ENCODE data around the gene RGS10.
A peak's percentile ranks its signal among the peaks of the same experiment; 100 is the strongest.

The RGS10 gene

DNA sequence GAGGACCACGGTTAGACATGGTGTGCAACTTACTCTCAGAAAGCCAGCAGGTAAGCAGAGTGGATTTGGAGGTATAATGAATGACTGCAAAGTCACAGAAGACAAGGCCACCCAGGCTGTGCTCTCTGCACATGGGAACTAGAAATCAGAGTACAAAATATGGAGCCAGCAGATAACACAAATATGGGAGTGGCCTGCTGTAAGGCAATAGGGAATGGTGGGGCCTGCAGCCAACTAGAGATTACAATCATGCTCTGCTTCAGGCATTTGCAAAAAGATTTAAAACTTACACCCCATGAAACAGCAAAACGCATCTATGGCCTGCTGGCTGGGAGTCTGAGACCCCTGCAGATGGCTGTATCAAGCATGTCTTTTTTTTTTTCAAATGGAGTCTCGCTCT lies 47.0 kb downstream of the RGS10 start:
- no peak for DNase-seq

DNA sequence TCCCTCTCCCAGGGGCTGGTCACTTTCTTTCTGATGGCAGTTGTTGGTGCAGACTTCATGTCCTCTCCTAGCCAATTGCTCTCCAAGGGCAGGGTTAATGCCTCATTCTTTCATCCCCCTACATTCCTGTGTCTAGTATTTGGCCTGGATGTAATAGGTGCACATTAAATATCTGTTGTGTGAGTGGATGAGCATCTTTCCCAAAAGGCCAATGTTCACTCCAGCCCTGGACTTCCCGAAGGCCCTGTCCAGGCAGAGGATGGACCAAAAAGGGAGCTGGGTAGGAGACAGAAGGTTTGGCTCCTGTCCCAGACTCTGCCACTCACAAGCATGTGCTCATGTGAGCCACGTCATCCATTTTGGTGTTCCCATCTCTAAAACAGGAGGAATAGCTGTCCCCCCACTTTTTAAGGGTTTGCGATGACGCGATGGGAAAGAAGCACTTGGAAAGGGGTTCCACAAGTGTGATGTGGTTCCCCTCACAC lies 47.5 kb downstream of the RGS10 start:
- no peak for DNase-seq

DNA sequence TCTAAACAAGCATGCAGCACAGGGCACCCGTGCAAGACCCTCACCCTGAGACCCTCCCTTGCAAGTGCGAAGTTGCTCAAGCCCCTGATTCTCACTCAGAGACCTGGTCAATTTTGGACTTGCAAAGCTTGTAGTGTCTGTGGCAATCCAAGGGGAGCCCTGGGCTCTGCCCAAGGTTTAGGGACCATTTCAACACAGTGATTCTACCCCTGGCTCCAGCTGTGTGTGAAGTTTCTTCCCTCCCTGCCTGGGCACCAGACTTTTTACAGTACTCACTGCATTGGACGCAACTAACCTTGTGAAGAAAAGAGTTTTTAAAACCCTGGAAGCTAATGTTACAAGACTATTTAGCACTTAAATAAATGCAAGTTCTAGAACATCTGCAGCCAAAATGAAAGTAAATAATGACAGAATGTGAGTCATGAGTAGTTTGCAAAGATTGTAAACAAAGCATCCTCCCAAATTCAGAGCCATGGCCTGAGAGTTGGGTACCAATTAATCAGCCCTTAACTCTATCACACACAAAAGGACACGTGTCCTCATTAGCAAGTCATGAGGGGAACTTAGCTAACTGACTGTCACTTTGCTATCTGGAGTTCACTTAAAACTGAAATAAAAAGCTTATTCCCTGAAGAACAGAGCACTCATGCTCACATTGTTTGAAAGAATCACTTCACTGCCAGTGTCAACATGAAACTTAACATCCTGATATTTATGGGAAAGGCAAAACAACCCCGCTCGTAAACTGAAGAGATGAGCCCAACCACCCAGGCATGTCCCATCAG lies 48.1 kb downstream of the RGS10 start:
- DNase-seq: no peak

DNA sequence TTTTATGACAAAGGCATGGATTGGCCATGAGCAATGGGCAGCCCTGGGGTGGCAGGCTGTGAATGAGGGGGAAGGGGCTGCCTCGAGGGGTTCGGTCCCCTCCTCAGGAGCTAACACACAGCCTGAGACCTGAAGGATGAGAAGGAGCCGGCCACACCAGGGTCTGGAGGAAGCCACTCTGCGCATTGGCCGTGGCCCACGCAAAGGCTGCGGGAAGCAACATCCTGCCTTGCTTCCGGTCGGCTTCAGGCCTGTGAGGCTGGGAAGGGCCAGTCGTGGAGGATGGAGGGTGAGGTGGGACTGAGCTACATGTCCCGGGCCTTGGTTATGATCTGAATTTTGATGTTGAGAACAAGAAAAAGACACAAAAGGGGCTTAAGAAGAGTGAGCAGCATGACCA lies 49.4 kb downstream of the RGS10 start:
- DNase-seq: no peak

DNA sequence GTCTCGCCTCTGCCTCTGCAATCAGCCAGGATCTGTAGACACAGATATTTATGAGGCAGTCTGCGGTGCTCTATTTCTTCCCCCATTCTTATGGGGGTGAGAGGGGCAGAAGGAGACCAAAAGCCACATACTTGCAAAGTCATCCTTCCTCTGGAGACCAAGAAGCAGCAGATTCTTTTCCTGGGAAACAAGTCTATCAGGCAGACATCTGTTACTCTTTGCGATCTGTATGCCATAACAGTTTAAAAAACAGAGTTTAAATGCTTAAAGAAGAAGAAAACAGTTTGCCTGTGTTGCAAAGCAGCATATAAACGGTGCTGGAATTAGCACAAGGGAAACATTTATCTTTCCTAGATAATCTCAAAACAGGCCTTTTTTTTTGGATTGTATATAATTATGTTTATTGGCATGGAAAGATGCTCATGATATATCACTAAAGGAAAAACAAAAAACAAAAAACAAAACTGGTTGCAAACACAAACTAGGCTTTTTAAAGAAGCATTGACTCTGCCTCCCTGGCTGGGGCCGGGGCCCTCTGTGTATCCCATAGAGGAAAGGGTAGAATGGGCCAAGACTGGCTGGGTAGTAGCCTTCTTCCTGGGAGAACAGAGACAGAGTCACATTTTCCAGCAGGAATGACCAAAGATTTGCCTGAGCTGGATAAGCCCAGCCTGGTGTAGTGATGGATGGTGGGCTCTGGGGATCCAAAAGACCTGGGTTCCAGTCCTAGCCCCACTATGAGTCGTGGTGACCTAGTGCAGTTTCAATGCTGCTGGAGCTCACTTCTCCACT lies 50.4 kb downstream of the RGS10 start:
- no peak for DNase-seq

DNA sequence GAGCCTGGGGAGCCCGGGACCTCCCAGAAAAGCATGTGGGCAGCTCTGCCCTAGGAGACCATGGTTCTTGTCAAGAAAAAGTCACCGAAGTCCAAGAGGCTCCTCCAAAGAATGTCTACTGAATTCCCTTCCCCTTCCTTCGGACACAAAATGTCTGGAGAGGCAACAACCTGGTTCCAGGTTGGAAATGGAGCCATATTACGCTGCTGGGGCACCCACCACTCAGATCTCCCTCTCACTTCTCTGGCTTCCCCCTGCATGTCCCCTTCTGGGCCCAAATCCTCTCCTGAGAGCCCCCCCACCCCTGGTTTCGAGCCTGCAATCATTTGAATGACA lies 52.6 kb downstream of the RGS10 start:
- no peak for DNase-seq

DNA sequence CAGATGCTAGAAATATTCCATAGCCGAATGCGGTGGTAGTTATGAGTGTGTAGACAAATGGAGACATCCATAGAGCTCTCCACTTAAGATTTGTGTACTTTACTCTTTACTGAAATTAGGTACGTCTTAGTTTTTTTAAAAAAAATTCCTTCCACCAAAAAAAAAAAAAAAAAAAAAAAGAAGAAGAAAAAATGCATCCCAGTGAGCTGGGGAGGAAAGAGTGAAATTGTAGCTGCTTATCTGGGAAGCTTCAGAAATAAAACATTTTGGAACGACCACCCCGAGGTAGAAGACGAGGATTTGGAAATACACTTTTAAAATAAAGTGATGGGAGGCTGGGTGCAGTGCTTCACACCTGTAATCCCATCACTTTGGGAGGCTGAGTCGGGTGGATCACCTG lies 53.8 kb downstream of the RGS10 start:
- DNase-seq: no peak

DNA sequence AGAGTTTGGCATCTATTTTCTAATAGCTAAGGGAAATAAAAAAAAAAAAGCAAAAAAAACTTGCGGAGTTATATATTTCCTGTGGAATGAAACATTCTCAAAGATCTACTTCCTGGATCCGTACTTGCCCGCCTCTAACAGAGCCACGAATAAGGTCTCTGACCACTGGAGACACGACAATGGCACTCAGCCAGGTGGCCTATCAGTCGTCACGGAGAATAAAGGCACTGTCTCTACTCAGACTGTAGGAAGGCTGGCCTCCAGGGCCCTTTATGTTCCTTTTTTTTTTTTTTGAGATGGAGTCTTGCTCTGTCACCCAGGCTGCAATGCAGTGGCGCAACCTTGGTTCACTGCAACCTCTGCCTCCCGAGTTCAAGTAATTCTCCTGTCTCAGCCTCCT lies 58.7 kb downstream of the RGS10 start:
- DNase-seq: no peak

DNA sequence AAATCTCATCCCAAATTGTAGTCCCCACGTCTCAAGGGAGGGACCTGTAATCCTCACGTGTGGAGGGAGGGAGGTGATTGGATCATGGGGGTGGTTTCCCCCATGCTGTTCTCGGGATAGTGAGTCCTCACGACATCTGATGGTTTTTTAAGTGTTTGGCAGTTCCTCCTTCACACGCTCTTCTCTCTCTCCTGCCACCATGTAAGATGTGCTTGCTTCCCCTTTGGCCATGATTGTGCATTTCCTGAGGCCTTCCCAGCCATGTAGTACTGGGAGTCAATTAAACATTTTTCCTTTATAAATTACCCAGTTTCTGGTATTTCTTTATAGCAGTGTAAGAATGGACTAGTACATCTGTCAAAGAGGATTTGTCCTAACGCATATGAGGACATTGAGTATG lies 59.5 kb downstream of the RGS10 start:
- DNase-seq: no peak

DNA sequence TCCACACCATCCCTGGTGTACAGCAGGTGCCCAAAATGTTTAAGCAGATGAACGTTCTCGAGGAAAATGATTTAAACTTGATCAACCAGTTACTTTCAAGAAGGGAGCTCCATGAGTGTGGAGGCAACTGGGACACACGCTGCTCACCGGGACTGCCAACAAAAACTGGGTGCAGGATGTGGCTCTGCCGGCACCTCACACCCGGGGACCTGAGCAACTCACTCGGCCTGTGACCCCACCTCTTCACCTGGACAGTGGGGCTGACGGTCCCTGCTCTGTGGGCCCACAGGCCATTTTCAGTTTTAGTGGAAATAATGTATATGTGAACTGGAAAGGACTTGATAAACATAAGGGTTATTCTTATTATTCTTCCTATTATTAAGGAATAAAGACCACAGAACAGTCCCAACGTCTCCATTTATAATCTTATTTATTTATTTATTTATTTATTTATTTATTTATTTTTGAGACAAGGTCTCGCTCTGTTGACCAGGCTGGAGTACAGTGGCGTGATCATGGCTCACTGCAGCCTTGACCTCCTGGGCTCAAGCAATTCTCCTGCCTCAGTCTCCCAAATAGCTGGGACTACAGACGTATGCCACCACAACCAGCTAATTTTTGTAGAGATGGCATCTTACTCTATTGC lies 60.6 kb downstream of the RGS10 start:
- DNase-seq: no peak

DNA sequence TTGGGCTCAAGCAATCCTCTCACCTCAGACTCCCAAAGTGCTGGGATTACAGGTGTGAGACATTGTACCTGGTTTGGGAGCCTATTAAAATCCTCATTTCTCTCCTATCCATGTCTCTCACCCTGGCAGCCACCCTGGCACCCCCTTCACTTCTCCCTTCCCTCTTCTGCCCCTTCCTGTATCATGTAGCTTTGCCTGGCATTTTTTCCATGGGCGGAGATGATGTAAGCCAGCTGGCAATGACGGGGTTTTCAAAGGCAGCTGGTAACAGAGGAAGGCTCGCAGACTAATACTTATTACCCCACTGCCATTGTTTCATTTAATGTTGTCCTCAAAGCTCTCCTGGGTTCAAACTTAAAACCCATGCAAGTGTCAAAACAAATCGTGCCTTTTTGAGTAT lies 61.9 kb downstream of the RGS10 start:
- DNase-seq: no peak

DNA sequence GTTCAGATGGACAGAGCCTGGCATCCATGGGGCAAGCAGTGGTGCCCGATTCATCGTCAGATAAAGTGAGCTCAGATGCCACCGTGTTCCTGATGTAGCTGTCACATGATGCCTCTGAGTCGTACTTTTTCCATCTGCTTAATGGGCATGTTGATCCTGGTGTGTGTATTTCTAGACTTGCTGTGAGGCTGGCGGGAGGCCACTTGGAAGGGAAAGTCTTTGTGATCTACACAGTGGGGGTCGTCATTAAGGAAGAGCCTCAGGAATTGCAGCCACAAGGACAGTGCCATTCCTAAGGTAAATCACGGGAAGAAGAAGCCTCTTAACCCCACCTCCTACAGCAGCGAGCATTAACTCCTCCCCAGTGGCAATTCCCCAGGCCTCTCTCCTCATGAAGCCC lies 63.0 kb downstream of the RGS10 start:
- no peak for DNase-seq

DNA sequence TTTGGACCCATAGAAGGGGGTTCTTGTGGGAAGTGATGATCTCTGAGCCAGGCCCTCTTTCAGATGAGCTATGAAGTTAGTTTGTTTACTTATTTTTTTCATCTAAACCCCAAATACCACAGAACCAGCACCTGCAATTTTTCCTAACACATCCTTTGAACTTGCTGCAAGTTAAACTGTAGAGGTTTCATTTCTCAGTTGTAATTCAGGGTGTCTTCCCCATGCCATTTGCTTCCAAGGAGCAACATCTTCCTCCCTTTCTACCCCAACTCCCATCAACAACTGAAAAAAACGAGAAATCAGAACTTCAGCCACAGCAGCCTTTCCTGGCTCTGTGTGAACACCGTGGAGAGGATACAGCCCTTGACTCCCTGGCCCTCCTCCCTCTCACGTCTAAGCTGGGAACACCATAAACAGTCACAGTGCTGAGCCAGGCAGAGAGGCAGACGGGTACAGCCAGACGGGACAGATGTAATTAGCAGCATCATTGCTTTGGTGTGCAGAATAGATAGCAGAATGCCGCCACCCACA lies 63.6 kb downstream of the RGS10 start:
- DNase-seq: no peak

DNA sequence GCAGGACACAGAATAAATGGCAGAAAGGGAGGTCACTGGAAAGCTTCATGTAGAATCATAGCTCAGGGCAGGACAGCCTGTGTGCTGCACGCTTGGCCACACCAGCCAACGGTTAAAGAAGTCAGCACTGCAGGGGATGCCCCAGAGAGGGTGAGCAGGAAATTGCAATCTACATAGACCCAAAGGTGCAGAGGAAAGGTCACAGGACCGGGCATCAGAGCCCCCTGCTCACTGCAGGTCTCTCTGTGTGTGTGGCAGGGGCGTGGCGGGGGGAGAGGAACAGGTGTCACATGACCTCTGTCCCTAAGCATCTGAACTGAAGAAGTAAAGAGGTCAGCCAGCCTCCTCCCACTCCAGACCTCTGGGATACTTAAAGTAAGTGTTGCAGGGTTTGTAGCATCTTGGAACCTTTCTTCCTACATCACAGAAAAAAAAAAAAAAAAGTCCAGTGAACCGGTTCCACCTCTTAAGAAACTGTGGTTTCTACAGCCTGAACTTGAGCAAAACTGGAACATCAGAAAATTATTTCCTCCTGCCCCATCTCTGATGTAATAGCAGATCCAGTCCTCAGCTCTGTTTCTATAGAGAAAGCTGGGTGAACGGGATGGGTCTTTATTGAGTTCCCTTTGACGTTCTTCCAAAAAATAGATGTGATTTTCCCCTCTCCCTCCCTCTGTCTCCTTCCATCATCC lies 64.3 kb downstream of the RGS10 start:
- peak; percentile 18 to 33 for DNase-seq

DNA sequence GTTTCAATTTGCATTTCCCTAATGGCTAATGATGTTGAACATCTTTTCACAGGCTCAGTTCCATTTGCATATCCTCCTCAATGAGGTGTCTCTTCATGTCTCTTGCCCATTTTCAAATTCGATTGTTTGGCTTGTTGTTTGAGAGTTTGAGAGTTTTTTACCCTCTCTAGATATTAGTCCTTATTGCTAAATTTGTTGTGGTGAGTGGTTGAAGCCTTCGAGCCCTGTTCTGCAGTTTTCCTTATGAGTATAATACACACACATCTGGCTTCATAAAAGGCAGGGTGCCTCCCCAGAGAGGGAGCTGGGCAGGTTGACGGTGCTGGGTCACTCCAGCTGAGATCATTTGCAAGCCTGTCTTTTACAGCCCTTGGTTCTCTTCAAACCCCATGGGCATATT lies 65.1 kb downstream of the RGS10 start:
- no peak for DNase-seq

DNA sequence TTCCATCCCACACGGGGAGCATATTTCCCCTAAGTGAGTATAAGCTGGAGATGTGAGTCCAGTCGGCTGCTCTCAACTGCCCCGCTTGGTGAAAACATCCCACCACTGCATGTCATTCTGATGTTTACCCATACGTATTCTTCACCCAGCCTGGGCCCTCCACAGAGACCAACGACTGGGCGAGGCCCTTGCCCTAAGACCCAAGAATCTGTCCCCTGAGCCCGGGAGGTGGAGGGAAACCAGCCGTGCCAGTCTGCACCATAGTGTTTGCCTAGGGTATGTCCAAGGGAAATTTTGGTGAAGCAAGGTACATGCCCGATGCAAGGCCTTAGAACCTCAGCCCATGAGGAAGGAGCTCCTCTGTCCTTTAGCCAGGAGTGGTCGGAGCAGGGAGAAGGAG lies 67.9 kb downstream of the RGS10 start:
- no peak for DNase-seq

DNA sequence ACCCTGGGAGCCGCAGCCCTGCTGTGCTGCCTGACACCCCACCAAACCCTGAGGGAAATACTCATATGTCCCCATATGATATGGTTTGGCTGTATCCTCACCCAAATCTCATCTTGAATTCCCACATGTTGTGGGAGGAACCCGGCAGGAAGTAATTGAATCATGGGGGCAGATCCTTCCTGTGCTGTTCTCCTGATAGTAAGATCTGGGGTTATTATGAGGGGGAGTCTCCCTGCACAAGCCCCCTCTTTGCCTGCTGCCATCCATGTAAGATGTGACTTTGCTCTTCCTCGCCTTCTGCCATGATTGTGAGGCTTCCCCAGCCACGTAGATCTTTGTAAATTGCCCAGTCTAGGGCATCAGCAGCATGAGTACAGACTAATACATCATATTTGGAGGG lies 68.7 kb downstream of the RGS10 start:
- DNase-seq: no peak

DNA sequence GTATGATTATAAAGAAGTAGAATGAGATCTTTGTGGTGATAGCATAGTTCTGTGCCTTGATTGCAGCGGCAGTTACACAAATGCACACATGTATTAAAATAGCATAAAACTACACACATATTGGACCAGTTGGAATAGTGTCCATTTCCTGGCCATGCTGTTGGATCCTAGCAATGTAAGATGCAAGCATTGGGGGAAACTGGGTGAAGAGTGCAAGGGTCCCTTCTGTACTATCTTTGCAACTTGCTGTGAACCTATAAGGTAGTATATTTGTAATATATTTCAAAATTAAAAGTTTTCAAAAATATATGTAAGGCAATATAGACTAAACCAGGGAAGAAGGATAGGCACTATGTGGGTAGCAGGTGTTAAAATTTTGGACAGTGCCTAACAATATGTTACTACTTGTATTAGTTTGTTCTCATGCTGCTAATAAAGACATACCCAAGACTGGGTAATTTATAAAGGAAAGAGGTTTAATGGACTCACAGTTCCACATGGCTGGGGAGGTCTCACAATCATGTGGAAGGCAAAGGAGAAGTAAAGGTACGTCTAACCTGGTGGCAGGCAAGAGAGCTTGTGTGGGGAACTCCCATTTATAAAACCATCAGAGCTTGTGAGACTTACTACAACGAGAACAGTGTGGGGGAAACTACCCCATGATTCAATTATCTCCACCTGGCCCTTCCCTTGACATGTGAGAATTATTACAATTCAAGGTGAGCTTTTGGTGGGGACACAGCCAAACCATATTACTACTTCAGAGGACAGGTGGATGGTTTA lies 71.4 kb downstream of the RGS10 start:
- no peak for DNase-seq

DNA sequence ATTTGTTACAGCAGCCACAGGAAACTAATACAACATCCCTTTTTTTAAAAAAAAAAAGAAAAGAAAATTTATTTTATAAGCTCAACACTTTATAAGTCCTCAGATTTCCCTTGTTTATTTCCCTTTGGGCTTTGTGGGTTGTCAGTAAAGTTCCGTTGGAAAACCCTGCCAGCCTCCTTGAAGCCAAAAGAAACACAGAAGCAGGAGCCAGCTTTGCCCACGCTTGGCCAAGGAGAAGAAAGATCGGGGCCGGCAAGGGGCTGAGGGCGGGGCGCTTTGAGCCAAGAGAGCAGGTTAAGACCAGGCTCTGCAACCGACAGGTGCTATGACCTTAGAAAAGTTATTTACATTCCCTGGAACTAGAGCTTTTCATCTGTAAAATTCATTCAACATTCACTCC lies 72.7 kb downstream of the RGS10 start:
- DNase-seq: no peak

DNA sequence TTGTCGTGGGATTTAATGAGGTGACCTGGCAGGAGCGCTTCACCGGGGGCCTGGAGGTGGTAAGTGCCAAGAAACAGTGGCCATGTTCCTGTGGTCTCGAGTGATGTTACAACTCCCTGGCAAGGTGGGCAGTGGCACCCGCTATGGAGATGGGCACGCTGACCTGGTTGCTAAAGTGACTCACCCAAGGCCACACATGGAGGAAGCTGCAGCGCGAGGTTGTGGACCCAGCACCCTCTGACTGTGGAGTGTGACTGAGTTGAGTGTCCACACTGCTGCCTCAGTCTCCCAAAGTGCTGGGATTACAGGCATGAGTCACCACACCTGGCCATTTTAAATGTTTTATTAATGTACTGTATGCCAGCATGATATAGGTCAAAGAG lies 73.2 kb downstream of the RGS10 start:
- no peak for DNase-seq

DNA sequence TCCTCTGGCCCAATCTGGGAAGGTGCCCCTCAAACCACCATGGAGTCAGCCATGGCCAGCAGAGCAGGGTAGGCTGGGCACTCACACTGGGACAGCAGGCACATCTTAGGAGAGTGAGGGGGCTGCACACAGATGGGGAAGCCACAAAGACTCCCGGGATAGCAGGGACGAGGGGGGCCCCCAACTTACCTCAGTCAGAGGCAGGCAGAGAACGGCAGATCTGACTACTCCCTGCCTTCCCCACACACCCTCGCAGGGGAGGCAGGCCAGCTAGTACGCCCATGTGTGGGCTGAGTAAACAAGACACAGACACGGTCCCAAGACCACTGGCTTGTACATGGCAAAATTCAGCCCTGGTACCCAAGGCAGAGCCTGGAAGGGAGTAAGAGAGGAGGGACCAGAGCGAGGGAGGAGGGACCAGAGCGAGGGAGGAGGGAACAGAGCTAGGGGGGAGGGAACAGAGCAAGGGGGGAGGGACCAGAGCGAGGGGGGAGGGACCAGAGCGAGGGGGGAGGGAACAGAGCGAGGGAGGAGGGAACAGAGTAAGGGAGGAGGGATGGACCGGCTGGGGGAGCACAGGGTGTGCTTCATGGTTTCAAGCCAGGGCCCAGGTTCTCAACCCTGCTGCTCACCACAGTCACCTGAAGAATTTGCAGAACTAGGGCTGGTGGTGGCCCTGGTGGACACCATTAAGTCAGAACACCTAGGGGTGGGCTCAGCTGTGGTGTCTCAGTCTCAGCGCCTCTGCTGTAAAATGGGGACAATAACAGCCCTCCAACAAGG lies 73.8 kb downstream of the RGS10 start:
- DNase-seq: no peak

DNA sequence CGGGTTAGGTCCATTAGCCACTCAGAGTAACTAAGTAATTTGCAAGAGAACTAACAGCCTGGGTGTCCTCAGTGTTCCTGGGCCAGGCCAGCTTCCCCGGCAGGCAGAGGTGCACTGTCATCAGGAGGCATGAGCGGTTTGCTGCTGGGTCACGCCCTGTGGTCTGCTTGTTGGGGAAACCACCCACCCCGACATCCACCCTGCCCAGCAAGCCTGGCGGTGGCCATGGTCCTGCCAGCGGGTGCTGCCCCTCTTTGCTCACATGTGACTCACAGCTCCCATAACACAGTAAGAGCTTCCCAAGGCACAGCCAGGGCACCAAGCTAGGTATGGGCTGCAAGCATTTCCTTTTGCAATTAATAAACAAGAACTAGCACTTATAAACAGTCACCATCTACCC lies 75.9 kb downstream of the RGS10 start:
- peak; percentile 17 to 42 for DNase-seq
